GM12873 (cell line): Measurements from ENCODE around the gene SHB.

Source experiments
- TF ChIP-seq, protein P1 (sequence below): IDR thresholded peaks from 2 replicates; pipeline ENCODE4 v1.5.1; 2012; ENCODE audit warnings: low read depth, mild to moderate bottlenecking, moderate library complexity, low read length, control low read depth; ENCODE audit not compliant: insufficient read depth; ENCODE audit errors: missing control alignments

Gene SHB

DNA sequence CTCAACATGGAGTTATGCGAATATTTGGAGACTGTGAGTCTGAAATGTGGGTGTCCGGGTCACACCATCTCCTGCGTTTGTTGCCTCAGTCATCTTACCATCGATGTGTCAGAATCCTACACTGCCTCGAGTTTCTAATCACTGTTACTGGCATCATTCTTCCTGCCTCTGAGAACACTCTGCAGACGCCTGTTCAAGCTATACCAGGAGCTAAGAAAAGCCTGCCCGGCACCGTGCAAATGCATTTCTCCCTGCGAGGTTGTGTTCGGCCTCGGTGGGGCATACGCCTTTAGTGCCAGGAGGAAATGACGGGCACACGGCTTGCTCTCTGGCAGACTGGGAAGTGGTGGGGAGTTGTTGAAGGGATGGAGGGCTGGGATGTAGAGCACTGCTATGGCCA lies 133.9 kb downstream of the SHB start:
- TF ChIP-seq, protein P1, sequence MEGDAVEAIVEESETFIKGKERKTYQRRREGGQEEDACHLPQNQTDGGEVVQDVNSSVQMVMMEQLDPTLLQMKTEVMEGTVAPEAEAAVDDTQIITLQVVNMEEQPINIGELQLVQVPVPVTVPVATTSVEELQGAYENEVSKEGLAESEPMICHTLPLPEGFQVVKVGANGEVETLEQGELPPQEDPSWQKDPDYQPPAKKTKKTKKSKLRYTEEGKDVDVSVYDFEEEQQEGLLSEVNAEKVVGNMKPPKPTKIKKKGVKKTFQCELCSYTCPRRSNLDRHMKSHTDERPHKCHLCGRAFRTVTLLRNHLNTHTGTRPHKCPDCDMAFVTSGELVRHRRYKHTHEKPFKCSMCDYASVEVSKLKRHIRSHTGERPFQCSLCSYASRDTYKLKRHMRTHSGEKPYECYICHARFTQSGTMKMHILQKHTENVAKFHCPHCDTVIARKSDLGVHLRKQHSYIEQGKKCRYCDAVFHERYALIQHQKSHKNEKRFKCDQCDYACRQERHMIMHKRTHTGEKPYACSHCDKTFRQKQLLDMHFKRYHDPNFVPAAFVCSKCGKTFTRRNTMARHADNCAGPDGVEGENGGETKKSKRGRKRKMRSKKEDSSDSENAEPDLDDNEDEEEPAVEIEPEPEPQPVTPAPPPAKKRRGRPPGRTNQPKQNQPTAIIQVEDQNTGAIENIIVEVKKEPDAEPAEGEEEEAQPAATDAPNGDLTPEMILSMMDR: no peak

DNA sequence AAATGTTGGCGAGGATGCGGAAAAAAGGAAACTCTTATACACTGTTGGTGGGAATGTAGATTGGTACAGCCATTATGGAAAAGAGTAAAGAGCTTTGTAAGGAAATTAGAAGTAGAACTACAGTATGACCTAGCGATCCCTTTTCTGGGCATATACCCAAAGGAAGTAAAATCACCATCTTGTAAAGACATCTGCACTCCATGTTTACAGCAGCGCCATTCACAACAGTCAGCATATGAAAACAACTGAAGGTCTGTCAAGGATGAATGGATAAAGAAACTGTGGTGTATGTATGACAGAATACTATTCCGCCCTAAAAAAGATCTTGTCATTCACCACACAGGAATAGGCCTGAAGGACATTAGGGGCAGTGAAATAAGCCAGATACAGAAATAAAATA lies 137.4 kb downstream of the SHB start:
- TF ChIP-seq, protein P1: no peak

- TF ChIP-seq, protein P1: no peak
These were observed 139.6 kb downstream of the SHB start for GRCh38 chr9:37929441-37929895.

DNA sequence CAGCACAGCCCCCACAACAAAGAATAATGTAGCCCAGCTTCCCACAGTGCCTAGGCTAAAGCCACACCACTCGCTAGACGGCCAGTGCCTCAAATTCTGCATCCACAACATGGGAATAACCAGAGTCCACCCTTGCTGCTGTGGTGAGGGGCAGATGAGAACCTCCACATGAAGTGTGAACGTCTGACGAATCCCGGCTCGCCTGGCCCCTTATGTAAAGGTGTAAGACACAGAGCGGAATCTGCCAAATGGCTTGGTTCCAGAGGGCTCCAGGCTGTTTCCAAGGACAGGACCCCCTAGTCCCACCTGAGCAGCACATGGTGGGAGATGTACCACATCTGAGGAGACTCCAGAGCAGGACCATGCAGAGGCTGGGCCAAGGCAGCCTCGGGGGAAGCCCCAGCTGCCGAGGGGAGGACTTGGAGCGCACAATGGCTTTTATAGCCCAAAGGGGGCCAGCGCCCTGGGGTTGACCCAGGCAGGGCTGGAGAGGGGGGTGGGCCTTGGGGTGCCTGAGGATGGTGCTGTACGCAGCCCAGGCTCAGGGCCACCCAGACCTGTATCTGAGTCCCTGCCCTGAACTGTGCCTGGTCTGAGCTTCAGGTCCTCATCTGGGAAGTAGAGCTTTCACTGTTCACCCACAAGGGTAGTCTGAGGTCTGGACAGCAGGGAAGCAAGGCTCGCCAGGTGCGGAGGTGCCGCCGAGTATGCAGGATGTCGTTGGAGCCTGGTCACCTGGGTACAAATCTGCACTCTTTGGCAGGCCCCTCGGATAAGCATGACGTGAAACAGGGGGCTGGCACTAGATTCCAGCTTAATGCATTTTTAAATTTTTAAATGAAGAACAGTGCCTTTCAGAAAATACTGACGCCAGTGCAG lies 140.2 kb downstream of the SHB start:
- TF ChIP-seq, protein P1: no peak

DNA sequence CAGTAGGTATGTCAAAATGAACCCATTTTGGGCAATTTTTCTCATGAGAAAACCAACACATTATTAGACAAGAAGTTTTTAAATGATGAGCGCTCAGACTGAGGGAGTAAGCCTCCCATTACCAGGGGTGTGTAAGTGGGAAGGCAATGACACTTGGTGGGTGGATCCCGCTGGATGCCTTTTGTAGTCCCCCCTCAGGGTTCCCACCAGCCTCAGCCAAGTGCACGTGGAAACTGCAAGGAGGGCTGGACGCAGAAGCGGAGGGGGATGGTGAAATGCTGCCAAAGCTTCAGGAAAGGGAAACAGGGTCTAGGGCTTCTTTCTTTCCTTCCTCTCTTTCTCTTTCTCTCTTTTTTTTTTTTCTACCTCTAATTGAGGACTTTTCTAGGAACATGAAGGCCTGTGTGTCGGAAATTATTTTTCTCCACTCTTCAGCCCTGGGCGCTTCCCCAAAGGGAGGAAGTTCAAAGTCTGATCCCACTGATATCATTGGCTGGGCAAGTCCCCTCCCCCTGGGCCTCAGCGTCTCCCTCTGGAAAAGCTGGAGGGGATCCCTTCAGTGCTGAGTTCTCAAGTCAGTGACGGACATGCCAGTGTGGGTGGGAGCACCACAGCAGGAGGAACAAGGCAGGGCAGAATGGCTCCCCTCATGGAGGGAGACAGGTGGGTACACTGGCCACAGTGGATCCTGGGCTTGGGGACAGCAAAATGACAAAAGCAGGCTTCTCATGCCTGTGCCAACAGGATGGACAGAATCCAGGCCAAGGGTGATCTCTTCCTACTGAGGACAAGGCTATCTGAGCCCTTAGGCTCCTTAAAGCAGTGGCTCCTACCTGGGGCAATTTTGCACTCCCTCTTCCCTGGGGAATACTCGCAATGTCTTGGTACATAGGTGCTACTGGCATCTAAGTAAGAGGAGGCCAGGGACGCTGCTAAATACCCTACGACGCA lies 141.2 kb downstream of the SHB start:
- TF ChIP-seq, protein P1: no peak

- TF ChIP-seq, protein P1: no peak
These were observed 141.9 kb downstream of the SHB start for GRCh38 chr9:37927132-37927531.

GRCh38 chr9:37926737-37927118 lies 142.3 kb downstream of the SHB start:
- TF ChIP-seq, protein P1: no peak
